ENCODE results near the gene PARD6G. TPM values are rescaled to one million over a fixed set of nuclear protein-coding genes. Genes with fewer than 3 reads are reported as not detected.
A peak's percentile ranks its signal among the peaks of the same experiment; 100 is the strongest.

Gene PARD6G
- total and polyA plus RNA-seq, 4 experiments from 2014 or later, result 0.13 to 1.3 (median 0.28) TPM; not detected in 1

DNA sequence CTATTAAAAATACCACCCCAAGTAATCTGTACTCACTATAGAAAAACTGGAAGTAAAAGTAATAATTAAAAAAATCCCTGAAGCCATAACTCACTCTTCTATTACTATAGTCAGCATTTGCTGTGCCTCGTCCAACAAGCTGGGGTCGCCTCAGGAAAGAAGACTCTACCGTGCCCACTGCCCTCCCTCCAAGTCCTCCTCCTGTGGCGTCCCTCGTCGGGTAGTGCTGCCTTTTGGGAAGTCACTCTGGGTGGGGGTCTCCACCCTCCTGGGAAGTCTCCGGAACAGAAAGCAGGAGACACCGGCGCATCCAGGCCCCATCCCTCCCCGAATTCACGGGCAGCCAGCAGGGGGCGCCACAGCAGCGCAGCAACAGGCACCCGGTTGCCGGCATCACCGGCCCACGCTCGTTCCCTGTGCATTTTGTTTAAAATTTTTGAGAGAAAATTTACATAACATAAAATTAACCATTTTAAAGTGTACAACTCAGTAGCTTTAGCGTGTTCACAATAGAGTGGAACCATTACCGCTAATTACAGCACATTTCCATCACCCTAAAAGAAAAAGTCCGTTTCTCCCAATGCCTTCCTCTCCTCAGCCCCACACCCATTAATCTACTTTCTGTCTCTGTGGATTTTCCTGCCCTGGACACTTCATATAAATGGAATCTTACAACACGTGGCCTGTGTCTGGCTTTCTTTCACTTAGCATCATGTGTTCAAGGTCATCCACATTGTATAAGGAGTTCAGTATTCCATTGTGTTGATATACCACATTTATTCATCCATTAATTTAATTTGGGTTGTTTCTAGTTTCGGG, 76.1 kb downstream of the PARD6G start:
- intact Hi-C loops (cut with micrococcal nuclease), result no loop called here
- no peaks in the 10 kb centered on the region for H3K36me3 Mint-ChIP-seq
- Histone ChIP-seq H3K27ac (ENCODE audit: low read depth, low read length) (no peak overlapping the region), H3K9me3 (ENCODE audit: control insufficient read depth in 1 of 2, low read length in 2 of 2) (no peaks in the 10 kb centered on the region), H3K36me3 (ENCODE audit: insufficient read depth, low read length) (no peaks in the 10 kb centered on the region), H3K27me3 (ENCODE audit: insufficient read depth, low read length) (no peaks in the 10 kb centered on the region), H3K4me3 (ENCODE audit: low read length in 2 of 2) (no peak overlapping the region), H3K4me1 (ENCODE audit: insufficient read depth, low read length) (peaks cover 26% of the 10 kb centered on the region)
- H3K27ac Mint-ChIP-seq, result peak overlapping the region in 1 of 7 donors; percentile 63
- DNase-seq, result peak in 1 of 5 donors; percentile 30
- ChIA-PET CTCF (ENCODE audit: partially characterized antibody) (interaction anchor here (1.3 to 2.5 kb wide), 2 partner anchors 10 to 14 kb away, joined by 6 to 10 read pairs; no protein-coding TSS in a partner anchor), POLR2A (ENCODE audit: partially characterized antibody) (no interaction called here)
- H3K27me3 Mint-ChIP-seq, result peaks cover 18 to 19% of the 10 kb centered on the region in 2 donors
- peaks cover 0 to 6% (median under 1%) of the 10 kb centered on the region in 8 donors for H3K9me3 Mint-ChIP-seq
- no peak overlapping the region for H3K4me3 Mint-ChIP-seq
- peaks cover 16 to 27% (median 19%) of the 10 kb centered on the region in 4 donors for H3K4me1 Mint-ChIP-seq

DNA sequence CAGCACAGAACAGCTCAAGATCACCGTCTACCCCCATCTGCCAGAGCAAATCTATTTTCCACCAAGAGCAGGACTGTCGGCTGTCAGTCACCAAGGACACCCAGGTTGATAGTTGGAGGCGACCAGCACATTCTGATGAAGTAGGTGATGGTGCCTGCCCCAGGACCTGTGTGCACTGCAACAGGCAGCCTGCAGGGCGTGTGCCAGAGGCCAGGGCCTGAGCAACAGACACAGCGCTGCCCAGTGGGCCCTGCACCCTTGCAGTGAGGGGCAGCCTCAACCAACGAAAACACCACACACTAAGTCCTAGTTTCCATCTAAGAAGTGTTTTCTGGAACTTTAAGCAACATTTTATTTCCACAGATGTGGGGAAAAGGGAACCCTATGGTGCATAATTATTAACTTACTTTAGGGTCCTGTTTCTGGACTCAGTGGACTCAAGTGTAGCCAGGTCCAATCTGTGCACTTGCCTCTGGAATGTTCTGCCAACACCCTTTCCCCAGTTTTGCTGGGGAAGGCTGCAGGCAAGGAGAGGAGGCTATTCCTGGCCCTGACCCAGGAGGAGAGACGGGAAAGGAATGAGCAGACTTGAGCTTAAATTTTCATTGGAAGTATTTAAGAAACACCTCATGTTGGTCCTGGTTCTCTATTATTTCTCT, 76.8 kb downstream of the PARD6G start:
- Mint-ChIP-seq H3K4me1 (peaks cover 10 to 20% (median 12%) of the 10 kb centered on the region in 4 donors), H3K4me3 (no peak overlapping the region), H3K27me3 (peaks cover 16 to 19% of the 10 kb centered on the region in 2 donors), H3K9me3 (peaks cover 0 to 9% (median 6%) of the 10 kb centered on the region in 8 donors), H3K27ac (no peak overlapping the region), H3K36me3 (peaks cover 0 to 2% of the 10 kb centered on the region in 2 donors)
- Histone ChIP-seq H3K4me3 (ENCODE audit: low read length in 2 of 2) (no peak overlapping the region), H3K27me3 (ENCODE audit: insufficient read depth, low read length) (no peaks in the 10 kb centered on the region), H3K4me1 (ENCODE audit: insufficient read depth, low read length) (peaks cover 21% of the 10 kb centered on the region), H3K36me3 (ENCODE audit: insufficient read depth, low read length) (no peaks in the 10 kb centered on the region), H3K27ac (ENCODE audit: low read depth, low read length) (no peak overlapping the region), H3K9me3 (ENCODE audit: control insufficient read depth in 1 of 2, low read length in 2 of 2) (no peaks in the 10 kb centered on the region)
- CTCF ChIA-PET (ENCODE audit: partially characterized antibody), result interaction anchor here (1.3 to 2.5 kb wide), 2 partner anchors 9 to 14 kb away, joined by 6 to 10 read pairs; no protein-coding TSS in a partner anchor
- intact Hi-C loops (cut with micrococcal nuclease), result no loop called here
- DNase-seq, result no peak
- POLR2A ChIA-PET (ENCODE audit: partially characterized antibody), result no interaction called here

DNA sequence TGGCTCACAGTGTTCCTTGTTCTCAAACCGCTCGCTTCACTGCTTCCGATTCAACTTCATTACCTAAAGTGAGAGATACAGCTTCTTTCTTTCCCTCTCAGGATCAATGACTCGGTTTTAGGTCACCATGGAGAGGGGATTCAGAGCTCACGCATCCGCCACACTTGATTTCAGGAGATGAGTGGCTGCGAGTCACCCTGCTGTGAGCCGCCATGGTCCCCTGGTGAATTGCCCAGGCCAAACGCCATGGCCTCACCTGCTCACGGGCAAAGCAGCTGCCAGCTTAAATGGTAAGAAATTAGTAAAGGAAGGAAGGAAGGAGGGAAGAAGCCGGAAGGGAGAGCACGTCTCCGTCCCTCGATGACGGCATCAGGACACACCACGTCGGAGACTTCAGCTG, 77.7 kb downstream of the PARD6G start:
- no peaks in the 10 kb centered on the region for H3K27me3 ChIP-seq (ENCODE audit: insufficient read depth, low read length)
- peaks cover 13% of the 10 kb centered on the region for H3K4me1 ChIP-seq (ENCODE audit: insufficient read depth, low read length)
- DNase-seq, result no peak
- H3K9me3 ChIP-seq (ENCODE audit: control insufficient read depth in 1 of 2, low read length in 2 of 2), result peaks cover 0 to 3% of the 10 kb centered on the region in 2 donors
- CTCF ChIA-PET (ENCODE audit: partially characterized antibody), result interaction anchor here (2.5 kb wide), 1 partner anchor 13 kb away, joined by 10 read pairs; no protein-coding TSS in a partner anchor
- Mint-ChIP-seq H3K9me3 (peaks cover 0 to 16% (median 11%) of the 10 kb centered on the region in 8 donors), H3K36me3 (peaks cover 0 to 2% of the 10 kb centered on the region in 2 donors), H3K27ac (no peak overlapping the region), H3K27me3 (peaks cover 16 to 19% of the 10 kb centered on the region in 2 donors), H3K4me3 (no peak overlapping the region), H3K4me1 (peaks cover 3 to 11% (median 5%) of the 10 kb centered on the region in 4 donors)
- no peak overlapping the region for H3K27ac ChIP-seq (ENCODE audit: low read depth, low read length)
- H3K36me3 ChIP-seq (ENCODE audit: insufficient read depth, low read length), result no peaks in the 10 kb centered on the region
- POLR2A ChIA-PET (ENCODE audit: partially characterized antibody), result no interaction called here
- intact Hi-C loops (cut with micrococcal nuclease), result no loop called here
- no peak overlapping the region for H3K4me3 ChIP-seq (ENCODE audit: low read length in 2 of 2)

DNA sequence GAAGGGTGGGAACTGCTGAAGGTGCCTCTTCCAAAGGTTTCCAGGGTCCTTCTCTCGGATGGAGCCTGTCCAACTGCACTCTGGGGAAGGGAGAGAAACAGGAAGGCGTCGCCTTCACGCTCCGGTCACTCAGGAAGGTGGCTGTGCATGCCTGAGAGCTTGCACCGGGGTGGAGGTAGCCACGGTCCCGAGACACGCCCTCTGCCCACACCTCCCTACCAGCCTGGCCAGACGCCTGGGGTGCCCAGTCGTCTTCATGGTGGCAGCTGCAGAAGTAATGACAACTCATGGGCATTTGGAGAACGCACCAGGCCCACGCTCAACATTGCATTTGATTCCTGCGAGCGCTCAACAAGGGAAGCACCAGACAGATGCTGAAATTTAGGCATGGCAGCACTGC, 78.3 kb downstream of the PARD6G start:
- H3K4me3 ChIP-seq (ENCODE audit: low read length in 2 of 2), result no peak overlapping the region
- H3K36me3 ChIP-seq (ENCODE audit: insufficient read depth, low read length), result no peaks in the 10 kb centered on the region
- ChIA-PET CTCF (ENCODE audit: partially characterized antibody) (interaction anchor here (1.7 kb wide), 1 partner anchor 11 kb away, joined by 4 read pairs; no protein-coding TSS in a partner anchor), POLR2A (ENCODE audit: partially characterized antibody) (no interaction called here)
- no peak for DNase-seq
- H3K9me3 Mint-ChIP-seq, result peaks cover 0 to 21% (median 16%) of the 10 kb centered on the region in 8 donors
- H3K27ac ChIP-seq (ENCODE audit: low read depth, low read length), result no peak overlapping the region
- intact Hi-C loops (cut with micrococcal nuclease), result no loop called here
- H3K27me3 Mint-ChIP-seq, result peaks cover 13 to 15% of the 10 kb centered on the region in 2 donors
- H3K4me1 ChIP-seq (ENCODE audit: insufficient read depth, low read length), result peaks cover 9% of the 10 kb centered on the region
- peaks cover 3 to 11% (median 5%) of the 10 kb centered on the region in 4 donors for H3K4me1 Mint-ChIP-seq
- H3K27ac Mint-ChIP-seq, result peak overlapping the region in 1 of 7 donors; percentile 48
- peaks cover 0 to 5% of the 10 kb centered on the region in 2 donors for H3K9me3 ChIP-seq (ENCODE audit: control insufficient read depth in 1 of 2, low read length in 2 of 2)
- no peaks in the 10 kb centered on the region for H3K27me3 ChIP-seq (ENCODE audit: insufficient read depth, low read length)
- peaks cover 0 to 2% of the 10 kb centered on the region in 2 donors for H3K36me3 Mint-ChIP-seq
- no peak overlapping the region for H3K4me3 Mint-ChIP-seq

DNA sequence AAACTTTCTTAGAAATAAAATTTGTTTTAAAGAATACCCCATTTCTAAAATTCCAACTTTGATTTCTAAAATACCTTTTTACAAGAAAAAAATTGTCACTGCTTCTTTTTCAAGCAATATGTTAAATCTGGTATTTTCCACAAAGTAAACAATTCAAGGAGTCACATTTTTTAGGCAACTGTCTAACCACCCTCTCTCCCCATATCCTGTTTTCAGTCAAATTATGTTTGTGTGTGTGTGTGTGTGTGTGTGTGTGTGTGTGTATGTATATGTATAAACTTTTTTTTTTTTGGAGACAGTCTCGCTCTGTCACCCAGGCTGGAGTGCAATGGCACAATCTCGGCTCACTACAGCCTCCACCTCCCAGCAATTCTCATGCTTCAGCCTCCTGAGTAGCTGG, 79.0 kb downstream of the PARD6G start:
- peaks cover 3 to 11% (median 5%) of the 10 kb centered on the region in 4 donors for H3K4me1 Mint-ChIP-seq

DNA sequence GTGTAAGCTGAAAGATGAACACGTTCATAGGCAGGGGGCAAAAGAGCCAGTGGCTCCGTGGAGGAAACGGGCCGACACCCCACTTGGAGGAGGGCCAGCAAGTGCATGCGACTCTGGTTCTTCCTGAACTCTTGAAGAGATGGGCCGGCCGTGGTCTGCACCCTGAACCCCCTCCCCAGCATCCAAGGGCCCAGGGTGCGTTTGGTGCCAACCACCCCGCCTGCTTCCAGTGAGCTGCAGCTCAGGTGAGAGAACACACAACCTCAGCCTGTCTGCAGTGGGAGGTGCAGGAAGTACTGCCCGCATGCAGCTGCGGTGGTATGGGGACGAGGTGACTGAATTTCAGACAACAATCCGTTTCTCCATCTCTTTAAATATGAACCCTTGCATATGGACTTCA, 79.4 kb downstream of the PARD6G start:
- peak in 1 of 5 donors; percentile 51 for DNase-seq
- H3K4me3 Mint-ChIP-seq, result no peak overlapping the region
- no peaks in the 10 kb centered on the region for H3K36me3 ChIP-seq (ENCODE audit: insufficient read depth, low read length)
- no peak overlapping the region for H3K27ac Mint-ChIP-seq
- peaks cover 3 to 11% (median 5%) of the 10 kb centered on the region in 4 donors for H3K4me1 Mint-ChIP-seq
- peaks cover 8% of the 10 kb centered on the region for H3K4me1 ChIP-seq (ENCODE audit: insufficient read depth, low read length)
- peaks cover 0 to 26% (median 20%) of the 10 kb centered on the region in 8 donors for H3K9me3 Mint-ChIP-seq
- intact Hi-C loops (cut with micrococcal nuclease), result no loop called here
- POLR2A ChIA-PET (ENCODE audit: partially characterized antibody), result no interaction called here
- CTCF ChIA-PET (ENCODE audit: partially characterized antibody), result interaction anchor here (1.5 to 1.7 kb wide), 2 partner anchors 9 to 10 kb away, joined by 4 to 7 read pairs; no protein-coding TSS in a partner anchor
- no peak overlapping the region for H3K4me3 ChIP-seq (ENCODE audit: low read length in 2 of 2)
- H3K27ac ChIP-seq (ENCODE audit: low read depth, low read length), result no peak overlapping the region
- no peaks in the 10 kb centered on the region for H3K27me3 ChIP-seq (ENCODE audit: insufficient read depth, low read length)
- H3K36me3 Mint-ChIP-seq, result peaks cover 0 to 2% of the 10 kb centered on the region in 2 donors
- peaks cover 0 to 8% of the 10 kb centered on the region in 2 donors for H3K9me3 ChIP-seq (ENCODE audit: control insufficient read depth in 1 of 2, low read length in 2 of 2)
- peaks cover 11 to 19% of the 10 kb centered on the region in 2 donors for H3K27me3 Mint-ChIP-seq

More for the DNA sequence above, 79.0 kb downstream of the PARD6G start:
- ChIA-PET POLR2A (ENCODE audit: partially characterized antibody) (no interaction called here), CTCF (ENCODE audit: partially characterized antibody) (interaction anchor here (1.5 to 1.7 kb wide), 2 partner anchors 9 to 11 kb away, joined by 4 to 7 read pairs; no protein-coding TSS in a partner anchor)
- Histone ChIP-seq H3K36me3 (ENCODE audit: insufficient read depth, low read length) (no peaks in the 10 kb centered on the region), H3K4me1 (ENCODE audit: insufficient read depth, low read length) (peaks cover 8% of the 10 kb centered on the region), H3K27me3 (ENCODE audit: insufficient read depth, low read length) (no peaks in the 10 kb centered on the region), H3K4me3 (ENCODE audit: low read length in 2 of 2) (no peak overlapping the region), H3K9me3 (ENCODE audit: control insufficient read depth in 1 of 2, low read length in 2 of 2) (peaks cover 0 to 8% of the 10 kb centered on the region in 2 donors), H3K27ac (ENCODE audit: low read depth, low read length) (no peak overlapping the region)
- Mint-ChIP-seq H3K36me3 (peaks cover 0 to 2% of the 10 kb centered on the region in 2 donors), H3K27ac (peak overlapping the region in 1 of 7 donors; percentile 57), H3K9me3 (peaks cover 0 to 26% (median 20%) of the 10 kb centered on the region in 8 donors), H3K27me3 (peaks cover 13 to 15% of the 10 kb centered on the region in 2 donors), H3K4me3 (no peak overlapping the region)
- no peak for DNase-seq
- intact Hi-C loops (cut with micrococcal nuclease), result no loop called here

All from CD4-positive, alpha-beta memory T cell (primary cell).